Endothelial cell of umbilical vein (primary cell): Measurements from ENCODE around the gene WNT7B. TPM values are rescaled to one million over a fixed set of nuclear protein-coding genes. Genes with fewer than 3 reads are reported as not detected.

Source experiments
- BruUV-seq: library from RNA; stranded (reverse); fragments of 400-500 nt; replicated peaks from 2 replicates; lab custom pipeline; 2021; lab: Mats Ljungman, UMichigan
- CTCF ChIA-PET: fragments of 300-600, 350-600 bp; sonication (Branson Sonifier 250); formaldehyde crosslinking; loops from one replicate; lab custom pipeline; 2021; ENCODE audit warnings: antibody characterized with exemption, inconsistent platforms; lab: Charles Lee
- POLR2A ChIA-PET: fragments of 300-600, 350-600 bp; sonication (Branson Sonifier 250); formaldehyde crosslinking; loops from one replicate; lab custom pipeline; 2021; ENCODE audit warnings: antibody characterized with exemption, inconsistent platforms; lab: Charles Lee
- DNase-seq: peaks from one replicate; pipeline ENCODE4 v3.0.0-alpha.2; 2011; ENCODE audit warnings: low read depth, low spot score
- FAIRE-seq: peaks from 2 replicates; lab custom pipeline; 2011; peaks lifted over from hg19 to GRCh38; lab: Jason Lieb, UNC
- H2AFZ ChIP-seq: 2 replicates; pipeline ENCODE4 v1.6.0; 2012; ENCODE audit warnings: low read depth, low read length, control low read depth, inconsistent platforms
- H3K27ac ChIP-seq: 2 replicates; pipeline ENCODE4 v1.5.1; 2011; ENCODE audit warnings: low read depth, mild to moderate bottlenecking, control low read depth, low read length, moderate library complexity; ENCODE audit not compliant: insufficient read depth
- H3K27me3 ChIP-seq, 2 experiments: 2 replicates each; pipeline versions ENCODE4 v1.6.0 to v1.6.1; 2011; ENCODE audit warnings: low read length in 2 of 2, mixed read lengths in 1 of 2; ENCODE audit not compliant: control insufficient read depth in 2 of 2, insufficient read depth in 2 of 2
- H3K36me3 ChIP-seq, 2 experiments: 2 replicates in 1 of 2; 3 replicates in 1 of 2; pipeline ENCODE4 v1.5.1; 2011; ENCODE audit warnings: low read length in 2 of 2, mild to moderate bottlenecking in 1 of 2, moderate library complexity in 1 of 2; ENCODE audit not compliant: control insufficient read depth in 2 of 2, insufficient read depth in 2 of 2; ENCODE audit errors: extremely low read depth in 1 of 2
- H3K4me1 ChIP-seq: 3 replicates; pipeline ENCODE4 v1.5.1; 2011; ENCODE audit warnings: mild to moderate bottlenecking, low read length; ENCODE audit not compliant: control insufficient read depth, insufficient read depth; ENCODE audit errors: extremely low read depth
- H3K4me2 ChIP-seq: 2 replicates; pipeline ENCODE4 v1.6.1; 2011; ENCODE audit warnings: low read length, control low read depth, mixed read lengths; ENCODE audit not compliant: insufficient read depth
- H3K4me3 ChIP-seq, 3 experiments: fragments of 200-600 bp in 1 of 3; sonication (generic), shearing (Covaris generic) in 1 of 3; replicated peaks in 1 of 3; 2 replicates each; pipeline ENCODE4 v1.5.1; 2011 to 2016; ENCODE audit warnings: control low read depth in 3 of 3, low read length in 3 of 3, mild to moderate bottlenecking in 2 of 3, inconsistent platforms in 1 of 3, low read depth in 1 of 3, moderate library complexity in 1 of 3; ENCODE audit not compliant: insufficient read depth in 1 of 3
- H3K79me2 ChIP-seq: 2 replicates; pipeline ENCODE4 v1.6.0; 2012; ENCODE audit warnings: low read length, inconsistent platforms; ENCODE audit not compliant: control insufficient read depth, insufficient read depth
- H3K9ac ChIP-seq: replicated peaks from 2 replicates; pipeline ENCODE3; 2011; ENCODE audit warnings: low read length, control low read depth; ENCODE audit not compliant: insufficient read depth; ENCODE audit errors: extremely low read depth
- H3K9me1 ChIP-seq: replicated peaks from 3 replicates; pipeline ENCODE4 v1.6.0; 2011; ENCODE audit warnings: mild to moderate bottlenecking, low read length; ENCODE audit not compliant: control insufficient read depth, insufficient read depth; ENCODE audit errors: extremely low read depth
- H3K9me3 ChIP-seq: replicated peaks from 2 replicates; pipeline ENCODE4 v1.5.1; 2012; ENCODE audit warnings: low read length, inconsistent platforms; ENCODE audit not compliant: control insufficient read depth, insufficient read depth
- H4K20me1 ChIP-seq: replicated peaks from 2 replicates; pipeline ENCODE3; 2011; ENCODE audit warnings: mild to moderate bottlenecking, low read length; ENCODE audit not compliant: control insufficient read depth, insufficient read depth; ENCODE audit errors: extremely low read depth
- CTCF ChIP-seq, 2 donors: IDR thresholded peaks; 1 replicate in 1 of 2; 2 replicates in 1 of 2; pipeline ENCODE4 v1.5.1; 2011; ENCODE audit warnings: low read length in 2 of 2, mild to moderate bottlenecking in 2 of 2, moderate library complexity in 2 of 2, control low read depth in 1 of 2, inconsistent platforms in 1 of 2, low read depth in 1 of 2; ENCODE audit not compliant: insufficient read depth in 1 of 2; ENCODE audit errors: extremely low read depth in 1 of 2
- EZH2 ChIP-seq: IDR thresholded peaks from 2 replicates; pipeline ENCODE4 v1.6.1; 2012; ENCODE audit warnings: borderline replicate concordance, low read depth, mild to moderate bottlenecking, moderate library complexity, low read length, inconsistent platforms; ENCODE audit not compliant: severe bottlenecking
- FOS ChIP-seq: IDR thresholded peaks from 2 replicates; pipeline ENCODE4 v1.6.1; 2011; ENCODE audit warnings: mild to moderate bottlenecking, low read length, moderate library complexity, borderline replicate concordance; ENCODE audit not compliant: insufficient read depth
- GATA2 ChIP-seq: IDR thresholded peaks from 2 replicates; pipeline ENCODE4 v1.7.0; 2011; ENCODE audit warnings: low read depth, mild to moderate bottlenecking, moderate library complexity, mixed read lengths, low read length; ENCODE audit not compliant: insufficient read length, insufficient read depth
- JUN ChIP-seq: IDR thresholded peaks from 2 replicates; pipeline ENCODE4 v1.6.1; 2011; ENCODE audit warnings: borderline replicate concordance, low read depth; ENCODE audit not compliant: insufficient read length, insufficient read depth
- MYC ChIP-seq: IDR thresholded peaks from one replicate; pipeline ENCODE4 v1.6.1; 2011; ENCODE audit warnings: mild to moderate bottlenecking, low read depth, low read length
- POLR2A ChIP-seq: IDR thresholded peaks from 2 replicates; pipeline ENCODE4 v1.6.1; 2012; ENCODE audit warnings: low read depth, mild to moderate bottlenecking, control low read depth, low read length
- POLR2AphosphoS5 ChIP-seq: IDR thresholded peaks from 2 replicates; pipeline ENCODE4 v1.6.1; 2012; ENCODE audit warnings: low read depth, mild to moderate bottlenecking, control low read depth, low read length, moderate library complexity; ENCODE audit not compliant: insufficient read depth
- dilution Hi-C: fragments of 300-500 bp; cut with MboI; formaldehyde crosslinking; loops from one replicate; pipeline ENCODE4 v1.15.0; 2019; ENCODE audit warnings: low sequenced_read_pairs; ENCODE audit not compliant: extremely low pct_ligation_motif_present
- intact Hi-C: fragments of 100-400 bp; cut with micrococcal nuclease; formaldehyde crosslinking; loops from one replicate; pipeline ENCODE4 v1.10.0; 2022
- polyA plus RNA-seq, 4 experiments: library from polyadenylated mRNA; depleted of rRNA in 3 of 4; stranded (reverse) in 3 of 4; unstranded in 1 of 4; fragments of >200 nt; gene quantifications; 2 replicates each; pipeline versions ENCODE4 v1.2.1 to v1.2.3, GENCODE V29; 2011 to 2012; ENCODE audit warnings: missing spikeins in 1 of 4
- total RNA-seq: library from RNA; stranded (reverse); gene quantifications from 2 replicates; pipeline ENCODE4 v1.2.3, GENCODE V29; 2021
- TF ChIP-seq, protein P1 (sequence below): IDR thresholded peaks from 2 replicates; pipeline ENCODE4 v1.6.1; 2011; ENCODE audit not compliant: insufficient read depth, insufficient read length

The WNT7B gene
- total and polyA plus RNA-seq, 2 donors (not counting 3 experiments of a cell fraction or from before 2014, with no cell fraction given): not detected

DNA sequence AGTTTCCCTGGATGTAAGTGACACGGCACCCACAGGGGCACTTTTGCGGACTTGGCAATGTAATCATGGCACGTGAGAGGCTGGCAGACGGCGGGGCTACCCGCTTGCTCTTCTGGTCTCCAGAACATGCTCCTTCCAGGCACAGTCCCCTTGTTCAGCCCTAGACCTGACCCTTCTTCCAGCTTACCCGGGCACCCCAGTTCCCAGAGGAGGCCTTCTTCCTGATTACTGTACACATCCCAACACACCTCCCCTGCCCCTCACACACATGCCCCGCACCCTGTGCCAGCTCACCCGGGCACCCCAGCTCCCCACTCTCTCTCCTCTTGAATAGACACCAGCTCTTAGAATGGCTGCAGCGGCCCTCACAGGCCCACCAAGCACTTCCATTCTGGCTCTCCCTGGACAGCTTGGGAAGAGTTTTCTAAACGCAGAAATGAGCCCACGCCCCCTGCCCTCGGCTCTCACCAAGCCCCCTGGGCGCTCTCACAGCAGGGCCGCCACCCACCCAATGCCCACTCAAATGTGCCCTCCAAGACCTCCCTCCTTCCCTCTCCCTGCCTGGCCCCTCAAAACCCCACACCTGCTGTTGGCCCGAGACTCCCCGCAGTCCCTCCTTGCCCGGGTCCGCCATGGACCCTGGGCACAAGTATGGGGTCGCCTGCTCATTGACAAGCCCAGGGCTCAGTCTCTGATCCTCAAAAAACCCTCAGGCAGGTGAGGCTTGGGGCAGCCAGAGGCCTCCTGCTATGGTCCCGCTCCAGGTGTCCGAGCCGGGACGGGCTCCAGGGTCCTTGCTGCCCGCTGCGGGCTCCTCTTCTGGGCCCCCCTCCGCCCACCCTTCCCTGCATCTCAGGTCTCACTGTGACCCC lies 88.5 kb downstream of the WNT7B start:
- Histone ChIP-seq H3K9me3 (no peaks in the 10 kb centered on the region), H3K9me1 (no peaks in the 10 kb centered on the region), H2AFZ (no peak overlapping the region), H3K4me1 (no peaks in the 10 kb centered on the region), H3K4me3 (no peak overlapping the region), H3K27me3 (peaks cover 0 to 3% of the 10 kb centered on the region in 2 experiments), H4K20me1 (no peaks in the 10 kb centered on the region), H3K9ac (no peak overlapping the region), H3K27ac (no peak overlapping the region), H3K36me3 (no peaks in the 10 kb centered on the region), H3K79me2 (no peaks in the 10 kb centered on the region), H3K4me2 (no peak overlapping the region)
- intact Hi-C loops: no loop called here
- BruUV-seq: no TSS peak
- ChIA-PET CTCF (interaction anchor here (1.0 kb wide), 1 partner anchor 11 kb away, joined by 3 read pairs; no protein-coding TSS in a partner anchor), POLR2A (no interaction called here)
- dilution Hi-C loops: no loop called here
- DNase-seq: no peak
- no peak for FAIRE-seq
- no peak for TF ChIP-seq CTCF (IDR thresholded peaks at IDR 0.05; ENCODE audit: extremely low read depth in 1 of 2, insufficient read depth in 1 of 2, low read depth in 1 of 2, low read length in 2 of 2)
- TF ChIP-seq MYC: no peak
- TF ChIP-seq, protein P1, sequence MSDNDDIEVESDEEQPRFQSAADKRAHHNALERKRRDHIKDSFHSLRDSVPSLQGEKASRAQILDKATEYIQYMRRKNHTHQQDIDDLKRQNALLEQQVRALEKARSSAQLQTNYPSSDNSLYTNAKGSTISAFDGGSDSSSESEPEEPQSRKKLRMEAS: no peak
- TF ChIP-seq GATA2: no peak
- no peak for TF ChIP-seq EZH2
- TF ChIP-seq POLR2A: no peak
- no peak for TF ChIP-seq FOS
- TF ChIP-seq POLR2AphosphoS5: no peak
- TF ChIP-seq JUN: no peak
